Osteocyte (in vitro differentiated cells): Measurements from ENCODE around the gene PLXNB1. TPM values are rescaled to one million over a fixed set of nuclear protein-coding genes. Genes with fewer than 3 reads are reported as not detected.

Experiments used
- DNase-seq: peaks from one replicate; pipeline ENCODE4 v3.0.0; 2021; ENCODE audit warnings: mixed read lengths; ENCODE audit not compliant: unreplicated experiment; ENCODE audit errors: extremely low spot score
- H3K27ac Mint-ChIP-seq: one replicate; pipeline ENCODE4 v1.8.0; 2021; ENCODE audit warnings: mild to moderate bottlenecking, mixed read lengths; ENCODE audit not compliant: unreplicated experiment
- H3K27me3 Mint-ChIP-seq: one replicate; pipeline ENCODE4 v1.8.0; 2021; ENCODE audit warnings: mixed read lengths; ENCODE audit not compliant: unreplicated experiment
- H3K36me3 Mint-ChIP-seq: one replicate; pipeline ENCODE4 v1.8.0; 2021; ENCODE audit warnings: mixed read lengths; ENCODE audit not compliant: unreplicated experiment
- H3K4me1 Mint-ChIP-seq: one replicate; pipeline ENCODE4 v1.8.0; 2021; ENCODE audit warnings: mixed read lengths; ENCODE audit not compliant: unreplicated experiment
- H3K4me3 Mint-ChIP-seq: one replicate; pipeline ENCODE4 v1.8.0; 2021; ENCODE audit warnings: mild to moderate bottlenecking, moderate library complexity, mixed read lengths; ENCODE audit not compliant: unreplicated experiment
- H3K9me3 Mint-ChIP-seq: one replicate; pipeline ENCODE4 v1.8.0; 2021; ENCODE audit warnings: mixed read lengths; ENCODE audit not compliant: unreplicated experiment
- CTCF ChIP-seq: fragments of 200-600 bp; sonication (generic); IDR thresholded peaks from 2 replicates; pipeline ENCODE4 v1.5.0; 2021; ENCODE audit warnings: antibody characterized with exemption, mild to moderate bottlenecking, moderate library complexity
- total RNA-seq: library from RNA; stranded (reverse); gene quantifications from 2 replicates; pipeline ENCODE4 v1.2.1, GENCODE V29; 2021

Gene PLXNB1
- total RNA-seq, 1 donor from 2014 or later: 88.2 TPM

DNA sequence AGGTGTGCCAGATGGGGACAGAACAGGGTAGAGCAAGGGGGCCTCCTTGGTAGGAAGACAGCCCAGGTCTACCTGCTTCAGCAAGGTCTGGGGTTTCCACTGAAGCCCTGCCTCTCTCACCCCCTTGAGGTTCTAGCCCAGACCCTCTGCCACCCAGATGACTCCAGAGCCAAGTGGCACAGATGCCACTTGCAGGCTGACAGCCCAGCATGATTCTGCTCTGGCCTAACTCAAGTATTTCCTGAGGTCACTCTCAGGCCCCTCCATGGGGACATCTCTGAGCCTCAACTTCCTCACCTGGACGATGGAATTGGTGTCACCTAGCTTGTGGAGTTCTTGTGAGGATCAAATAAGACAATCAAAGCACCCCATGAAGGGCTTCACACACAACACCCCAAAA, 23.9 kb downstream of the PLXNB1 start:
- Mint-ChIP-seq H3K4me3 (no peak overlapping the region), H3K4me1 (peaks cover 23% of the 10 kb centered on the region), H3K27ac (no peak overlapping the region), H3K9me3 (no peaks in the 10 kb centered on the region), H3K27me3 (no peaks in the 10 kb centered on the region), H3K36me3 (peaks cover 37% of the 10 kb centered on the region)
- no peak for DNase-seq
- TF ChIP-seq CTCF: no peak

GRCh38 chr3:48405343-48405881, 24.5 kb downstream of the PLXNB1 start:
- Mint-ChIP-seq H3K9me3 (no peaks in the 10 kb centered on the region), H3K27ac (no peak overlapping the region), H3K4me1 (peaks cover 25% of the 10 kb centered on the region), H3K4me3 (no peak overlapping the region), H3K36me3 (peaks cover 34% of the 10 kb centered on the region), H3K27me3 (no peaks in the 10 kb centered on the region)
- peak; percentile 84 for DNase-seq
- no peak for TF ChIP-seq CTCF

GRCh38 chr3:48404440-48405342, 25.2 kb downstream of the PLXNB1 start:
- H3K36me3 Mint-ChIP-seq: peaks cover 30% of the 10 kb centered on the region
- TF ChIP-seq CTCF: no peak
- H3K4me3 Mint-ChIP-seq: no peak overlapping the region

GRCh38 chr3:48403533-48404439, 26.1 kb downstream of the PLXNB1 start:
- Mint-ChIP-seq H3K9me3 (no peaks in the 10 kb centered on the region), H3K4me1 (peaks cover 25% of the 10 kb centered on the region), H3K36me3 (peaks cover 24% of the 10 kb centered on the region), H3K27ac (no peak overlapping the region), H3K4me3 (no peak overlapping the region), H3K27me3 (no peaks in the 10 kb centered on the region)
- peak; percentile 83 for DNase-seq
- no peak for TF ChIP-seq CTCF

More at GRCh38 chr3:48404440-48405342, 25.2 kb downstream of the PLXNB1 start:
- Mint-ChIP-seq H3K27ac (no peak overlapping the region), H3K9me3 (no peaks in the 10 kb centered on the region), H3K4me1 (peaks cover 25% of the 10 kb centered on the region), H3K27me3 (no peaks in the 10 kb centered on the region)
- peak; percentile 78 for DNase-seq
